K562 (cell line): Measurements from ENCODE around the gene THG1L. TPM values are rescaled to one million over a fixed set of nuclear protein-coding genes. Genes with fewer than 3 reads are reported as not detected.

ENCODE experiments used
- ATAC-seq: fragments of 200-7000 bp; cut with Tn5 transposase; 3 replicates; pipeline ENCODE4 v1.9.1; 2020; ENCODE audit warnings: moderate library complexity
- BruUV-seq: library from RNA; stranded (reverse); fragments of 400-500 nt; replicated peaks from 2 replicates; lab custom pipeline; 2021; lab: Mats Ljungman, UMichigan
- CTCF ChIA-PET: fragments of 300-600 bp; formaldehyde crosslinking; extraction: SDS; loops from one replicate; lab custom pipeline; 2021; ENCODE audit warnings: low intra/inter-chr PET ratio; lab: Yijun Ruan, JAX
- POLR2A ChIA-PET: fragments of 300-600, 350-650 bp; sonication (Branson Sonifier 250); formaldehyde crosslinking; extraction: SDS; loops from one replicate; lab custom pipeline; 2021; ENCODE audit warnings: antibody characterized with exemption, inconsistent platforms; lab: Yijun Ruan, JAX
- DNase-seq, 4 experiments: peaks; one replicate each; pipeline versions ENCODE4 v3.0.0 to v3.0.0-alpha.2; 2011 to 2018; ENCODE audit warnings: low spot score in 3 of 4, mixed read lengths in 3 of 4; ENCODE audit errors: extremely low read depth in 1 of 4
- FAIRE-seq: peaks from 2 replicates; lab custom pipeline; 2011; peaks lifted over from hg19 to GRCh38; lab: Jason Lieb, UNC
- H2AFZ ChIP-seq: 2 replicates; pipeline ENCODE4 v1.6.0; 2011; ENCODE audit warnings: low read depth, low read length, control low read depth, inconsistent platforms
- H3K27ac ChIP-seq: fragments of 200-600 bp; 3 replicates; pipeline ENCODE4 v1.8.0; 2011; ENCODE audit warnings: low read depth, mild to moderate bottlenecking, control low read depth, inconsistent platforms, low read length, moderate library complexity, mixed read lengths; ENCODE audit errors: extremely low read depth
- H3K27me3 ChIP-seq, 2 experiments: fragments of 300-600 bp in 1 of 2; 2 replicates in 1 of 2; 3 replicates in 1 of 2; pipeline versions ENCODE4 v1.6.0 to v1.8.0; 2011; ENCODE audit warnings: inconsistent platforms in 2 of 2, low read length in 2 of 2, mild to moderate bottlenecking in 1 of 2, mixed read lengths in 1 of 2, moderate library complexity in 1 of 2; ENCODE audit not compliant: control insufficient read depth in 2 of 2, insufficient read depth in 2 of 2
- H3K36me3 ChIP-seq: fragments of 300-600 bp; 3 replicates; pipeline ENCODE4 v1.8.0; 2011; ENCODE audit warnings: mild to moderate bottlenecking, low read length, inconsistent platforms; ENCODE audit not compliant: control insufficient read depth, insufficient read depth
- H3K4me1 ChIP-seq, 2 experiments: fragments of 200-600 bp in 1 of 2; replicated peaks in 1 of 2; 2 replicates in 1 of 2; 3 replicates in 1 of 2; pipeline versions ENCODE4 v1.5.1 to v1.8.0; 2011; ENCODE audit warnings: inconsistent platforms in 2 of 2, low read length in 2 of 2, mild to moderate bottlenecking in 1 of 2, mixed read lengths in 1 of 2, moderate library complexity in 1 of 2; ENCODE audit not compliant: control insufficient read depth in 2 of 2, insufficient read depth in 2 of 2
- H3K4me2 ChIP-seq: 2 replicates; pipeline ENCODE4 v1.6.1; 2011; ENCODE audit warnings: low read length, control low read depth, inconsistent platforms, mixed read lengths; ENCODE audit not compliant: insufficient read depth
- H3K4me3 ChIP-seq: fragments of 200-600 bp; sonication (generic), shearing (Covaris generic); 2 replicates; pipeline ENCODE4 v1.5.1; 2016; ENCODE audit warnings: control low read depth, inconsistent platforms
- H3K79me2 ChIP-seq: fragments of 200-600 bp; 3 replicates; pipeline ENCODE4 v1.8.0; 2011; ENCODE audit warnings: low read length, inconsistent platforms; ENCODE audit not compliant: control insufficient read depth, insufficient read depth
- H3K9ac ChIP-seq, 2 experiments: 2 replicates each; pipeline versions ENCODE4 v1.6.0 to v1.6.1; 2011; ENCODE audit warnings: low read depth in 2 of 2, low read length in 2 of 2, control low read depth in 1 of 2, inconsistent platforms in 1 of 2, mild to moderate bottlenecking in 1 of 2, mixed read lengths in 1 of 2; ENCODE audit not compliant: insufficient read depth in 1 of 2
- H3K9me1 ChIP-seq: one replicate; pipeline ENCODE4 v1.6.0; 2011; ENCODE audit warnings: inconsistent platforms, mild to moderate bottlenecking, low read length, moderate library complexity; ENCODE audit not compliant: control insufficient read depth, insufficient read depth
- H3K9me3 ChIP-seq: replicated peaks from 2 replicates; pipeline ENCODE4 v1.5.1; 2011; ENCODE audit warnings: low read depth, low read length, inconsistent platforms; ENCODE audit not compliant: control insufficient read depth, insufficient read depth
- H4K20me1 ChIP-seq: replicated peaks from 2 replicates; pipeline ENCODE4 v1.6.1; 2011; ENCODE audit warnings: low read length, inconsistent platforms, mixed read lengths; ENCODE audit not compliant: control insufficient read depth, insufficient read depth
- CBX1 ChIP-seq: sonication (generic); IDR thresholded peaks from 2 replicates; pipeline ENCODE4 v1.6.1; 2016; ENCODE audit warnings: antibody characterized with exemption, low read depth, mild to moderate bottlenecking
- CEBPB ChIP-seq: fragments of 450-650 bp; IDR thresholded peaks from 2 replicates; pipeline ENCODE4 v1.6.1; 2016; ENCODE audit warnings: missing genetic modification characterization, missing compliant biosample characterization
- CEBPG ChIP-seq, 3 experiments: fragments of 200-800 bp in 1 of 3; sonication (Bioruptor generic) in 1 of 3; sonication (generic) in 1 of 3; formaldehyde crosslinking in 1 of 3; IDR thresholded peaks in 2 of 3; conservative IDR thresholded peaks in 1 of 3; 2 replicates each; pipeline versions ENCODE4 v1.6.1 to v1.8.0; 2016 to 2022; ENCODE audit warnings: missing compliant biosample characterization in 2 of 3, missing genetic modification characterization in 2 of 3, mild to moderate bottlenecking in 1 of 3, missing genetic modification reagents in 1 of 3
- IFI16 ChIP-seq: fragments of 250-450 bp; sonication (Bioruptor Pico); IDR thresholded peaks from 2 replicates; pipeline ENCODE4 v2.1.2; 2022; ENCODE audit warnings: mild to moderate bottlenecking, inconsistent platforms
- MAFG ChIP-seq: fragments of 450-650 bp; conservative IDR thresholded peaks from 2 replicates; pipeline ENCODE4 v1.6.1; 2016; ENCODE audit warnings: missing genetic modification characterization, missing compliant biosample characterization
- NFIC ChIP-seq: fragments of 450-650 bp; IDR thresholded peaks from 2 replicates; pipeline ENCODE4 v1.6.1; 2017; ENCODE audit warnings: mild to moderate bottlenecking, inconsistent platforms
- RAD51 ChIP-seq: fragments of 450-650 bp; IDR thresholded peaks from 2 replicates; pipeline ENCODE4 v1.7.1; 2016; ENCODE audit warnings: low read depth, mild to moderate bottlenecking, borderline replicate concordance
- RB1 ChIP-seq: fragments of 450-650 bp; IDR thresholded peaks from 2 replicates; pipeline ENCODE4 v1.6.1; 2017; ENCODE audit warnings: low read depth, mild to moderate bottlenecking
- TEAD1 ChIP-seq, 2 experiments: fragments of 450-650 bp in 1 of 2; sonication (generic) in 1 of 2; formaldehyde crosslinking; IDR thresholded peaks; 2 replicates each; pipeline versions ENCODE4 v1.4.0 to v1.8.0; 2020 to 2022; ENCODE audit warnings: mild to moderate bottlenecking in 2 of 2, missing genetic modification reagents in 1 of 2
- ZC3H8 ChIP-seq: fragments of 450-650 bp; IDR thresholded peaks from 2 replicates; pipeline ENCODE4 v1.6.1; 2017
- ZFP36 ChIP-seq: fragments of 150-350 bp; IDR thresholded peaks from 2 replicates; pipeline ENCODE4 v1.6.1; 2018; ENCODE audit warnings: low read length, low read depth; ENCODE audit not compliant: partially characterized antibody
- ZNF212 ChIP-seq: fragments of 450-650 bp; formaldehyde crosslinking; IDR thresholded peaks from 2 replicates; pipeline ENCODE4 v1.4.0; 2020; ENCODE audit warnings: mild to moderate bottlenecking
- WGBS: fragments of 100-300 bp; shearing (Covaris generic); methylation state at CpG from one replicate; pipeline ENCODE4 v1.1.6; 2016; ENCODE audit warnings: low coverage, mixed read lengths; ENCODE audit not compliant: insufficient coverage; ENCODE audit errors: missing lambda C conversion rate; 5-methylcytosine and 5-hydroxymethylcytosine counted together
- in situ Hi-C: fragments of 300-500 bp; cut with MboI; formaldehyde crosslinking; loops from 4 replicates; pipeline ENCODE4 v1.15.0; 2018; ENCODE audit warnings: inconsistent platforms, mixed read lengths
- intact Hi-C: fragments of 100-400 bp; cut with micrococcal nuclease; formaldehyde crosslinking; loops from 2 replicates; pipeline ENCODE4 v1.14.2; 2022
- polyA plus RNA-seq, 8 experiments: library from polyadenylated mRNA; depleted of rRNA in 4 of 8; stranded (reverse) in 5 of 8; unstranded in 3 of 8; fragments of >200 nt; fragmentation: Nextera tagmentation in 2 of 8; fragmentation: Illumina TruSeq in 1 of 8; extraction: Ambion mirVana in 2 of 8; extraction: Trizol in 1 of 8; gene quantifications; 2 replicates each; pipeline versions ENCODE4 v1.2.1 to v1.2.3, GENCODE V29; 2011 to 2014; ENCODE audit warnings: inconsistent platforms in 1 of 8, missing spikeins in 1 of 8
- total RNA-seq, 7 experiments: library from RNA; depleted of rRNA in 6 of 7; stranded (reverse); fragments of >200 nt in 6 of 7; fragmentation: Illumina TruSeq in 2 of 7; extraction: Trizol in 2 of 7; gene quantifications; 2 replicates each; pipeline versions ENCODE4 v1.2.1 to v1.2.3, GENCODE V29; 2011 to 2021; ENCODE audit warnings: low replicate concordance in 1 of 7

The THG1L gene
- total and polyA plus RNA-seq, 9 of the 15 experiments (the other 6 are each of a cell fraction or from before 2014, with no cell fraction given): 21.8 to 40.7 (median 28.0) TPM

- ChIA-PET CTCF (interaction anchor here (0.6 kb wide), 1 partner anchor 34 kb away, joined by 3 read pairs; no protein-coding TSS in a partner anchor), POLR2A (no interaction called here)
- no peak overlapping the region for H3K4me3 ChIP-seq
- H3K27me3 ChIP-seq: peaks cover 7 to 23% of the 10 kb centered on the region in 2 experiments; a peak in 4 of 5 replicates
- 0 out of 2 replicates have a peak overlapping the region, but pooled peaks have one; percentile 23 for H2AFZ ChIP-seq
- WGBS: 6% methylated on average over 7 of the region's 8 CpGs
- in situ Hi-C loops: no loop called here
- no peak overlapping the region for H3K27ac ChIP-seq
- no peak for FAIRE-seq
- no peak overlapping the region for H3K4me2 ChIP-seq
- H3K79me2 ChIP-seq: no peaks in the 10 kb centered on the region
- no TSS peak for BruUV-seq
- ATAC-seq: peak; percentile 25; the same call in 2 of the 3 replicates
- intact Hi-C loops: no loop called here
- 0 out of 2 replicates have a peak, but pooled peaks have one; percentile 10 for TF ChIP-seq NFIC
- TF ChIP-seq RAD51: no peak
- H4K20me1 ChIP-seq: no peaks in the 10 kb centered on the region
- DNase-seq: peak in 1 of 4 experiments; percentile 17
- no peaks in the 10 kb centered on the region for H3K36me3 ChIP-seq
- no peaks in the 10 kb centered on the region for H3K4me1 ChIP-seq
- H3K9me3 ChIP-seq: no peaks in the 10 kb centered on the region
- no peak overlapping the region; a peak in 1 of 4 replicates for H3K9ac ChIP-seq
- H3K9me1 ChIP-seq: no peaks in the 10 kb centered on the region
Measured at GRCh38 chr5:157778121-157778805, 47.0 kb downstream of the THG1L start.

- Histone ChIP-seq H3K27ac (no peak overlapping the region), H3K9ac (no peak overlapping the region), H4K20me1 (no peaks in the 10 kb centered on the region), H3K4me2 (no peak overlapping the region), H3K36me3 (no peaks in the 10 kb centered on the region), H3K27me3 (peaks cover 2 to 14% of the 10 kb centered on the region in 2 experiments; a peak in 4 of 5 replicates), H3K4me3 (no peak overlapping the region), H3K79me2 (no peaks in the 10 kb centered on the region), H3K9me3 (no peaks in the 10 kb centered on the region), H3K9me1 (no peaks in the 10 kb centered on the region), H2AFZ (no peak overlapping the region), H3K4me1 (no peaks in the 10 kb centered on the region)
- ChIA-PET POLR2A (no interaction called here), CTCF (no interaction called here)
- peak; percentile 70; the same call in 1 of the 2 replicates for TF ChIP-seq CEBPB (tag)
- no peak for TF ChIP-seq CEBPG (CRISPR knock-in tag; IDR thresholded peaks at IDR 0.05)
- 0 out of 4 replicates have a peak, but pooled peaks of 1 of the 2 experiments have one; percentile 28 for TF ChIP-seq CEBPG (tag; conservative IDR thresholded peaks at IDR 0.05 in 1 of 2, IDR thresholded peaks at IDR 0.05 in 1 of 2)
- TF ChIP-seq ZNF212 (CRISPR knock-in tag): no peak
- TF ChIP-seq ZC3H8: no peak
- TF ChIP-seq IFI16 (CRISPR knock-in tag): no peak
- no peak for TF ChIP-seq ZFP36
- no peak for TF ChIP-seq RB1
- no peak for TF ChIP-seq MAFG (tag)
- no peak for TF ChIP-seq TEAD1 (CRISPR knock-in tag; IDR thresholded peaks at IDR 0.05)
- no peak for TF ChIP-seq CBX1
- intact Hi-C loops: no loop called here
- FAIRE-seq: no peak
- no TSS peak for BruUV-seq
- 5% methylated on average over 6 of the region's 6 CpGs for WGBS
- DNase-seq: no peak
- in situ Hi-C loops: no loop called here
- no peak; the same call in 2 of the 3 replicates for ATAC-seq
Measured at GRCh38 chr5:157779221-157779620, 48.0 kb downstream of the THG1L start.
